ENCODE measurements around the gene CIDEB.

CIDEB gene

DNA sequence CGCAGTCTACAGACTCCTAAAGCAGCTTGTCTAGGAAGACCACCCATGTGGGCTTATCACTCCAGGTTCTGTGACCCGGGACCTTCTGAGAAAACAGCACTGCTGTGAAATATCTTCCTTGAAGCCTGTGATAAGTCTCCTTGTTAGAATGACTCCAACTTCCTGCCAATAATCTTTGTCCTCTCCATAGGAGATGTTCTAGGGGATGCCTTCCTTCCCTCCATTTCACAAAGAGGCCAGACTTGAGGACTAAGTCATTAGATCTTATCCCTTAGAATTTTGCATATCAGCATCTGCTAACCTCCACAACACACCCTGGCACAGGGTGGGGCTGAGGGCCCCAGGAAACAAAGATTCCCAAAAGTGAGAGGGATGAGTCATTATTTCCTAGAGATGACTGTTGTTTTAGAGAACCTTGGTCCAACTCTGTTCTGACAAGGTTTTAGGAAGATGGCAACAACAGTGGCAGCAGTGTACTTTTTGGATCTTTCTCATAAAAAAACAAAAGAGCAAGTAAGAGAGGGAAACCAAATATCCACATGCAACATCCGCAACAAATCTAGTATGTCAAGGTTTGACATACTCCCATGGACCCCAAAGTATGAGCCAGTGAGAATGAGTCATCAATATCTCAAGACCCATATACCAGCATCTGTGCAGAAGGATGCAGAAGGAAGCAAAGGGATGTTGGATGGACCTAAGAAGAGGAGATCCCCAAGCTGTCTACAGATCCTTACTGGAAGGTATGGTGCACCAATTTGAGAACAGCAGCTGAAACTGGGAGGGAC, 9.6 kb upstream of the CIDEB start:
- H3K27me3 ChIP-seq (ENCODE audit: control insufficient read depth in 1 of 2, insufficient read depth in 2 of 2, low read length in 2 of 2) = peaks cover 11 to 37% of the 10 kb centered on the region in 2 donors
- H3K9ac ChIP-seq (ENCODE audit: low read length) = no peak overlapping the region
- H3K4me3 ChIP-seq (ENCODE audit: low read depth in 1 of 2, low read length in 2 of 2) = no peak overlapping the region
- peaks cover 11% of the 10 kb centered on the region for H3K4me1 ChIP-seq (ENCODE audit: insufficient read depth, low read length)
- no peak overlapping the region for H3K27ac ChIP-seq (ENCODE audit: low read depth, low read length)
- no peaks in the 10 kb centered on the region for H3K36me3 ChIP-seq (ENCODE audit: insufficient read depth, low read length)
- no peaks in the 10 kb centered on the region for H3K9me3 ChIP-seq (ENCODE audit: low read length)

DNA sequence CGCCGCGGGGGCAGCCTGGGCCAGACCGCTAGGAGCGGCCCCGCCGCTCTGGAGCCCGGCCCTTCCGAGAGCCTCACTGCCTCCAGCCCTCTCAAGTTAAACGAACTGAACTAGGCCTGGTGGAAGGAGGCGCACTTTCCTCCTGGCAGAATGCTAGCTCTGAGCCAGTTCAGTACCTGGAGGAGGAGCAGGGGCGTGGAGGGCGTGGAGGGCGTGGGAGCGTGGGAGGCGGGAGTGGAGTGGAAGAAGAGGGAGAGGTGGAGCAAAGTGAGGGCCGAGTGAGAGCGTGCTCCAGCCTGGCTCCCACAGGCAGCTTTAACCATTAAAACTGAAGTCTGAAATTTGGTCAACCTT, 8.8 kb upstream of the CIDEB start:
- H3K9me3 ChIP-seq (ENCODE audit: low read length) = no peaks in the 10 kb centered on the region
- H3K27me3 ChIP-seq (ENCODE audit: control insufficient read depth in 1 of 2, insufficient read depth in 2 of 2, low read length in 2 of 2) = peaks cover 11 to 37% of the 10 kb centered on the region in 2 donors
- H3K36me3 ChIP-seq (ENCODE audit: insufficient read depth, low read length) = no peaks in the 10 kb centered on the region
- H3K4me3 ChIP-seq (ENCODE audit: low read depth in 1 of 2, low read length in 2 of 2) = no peak overlapping the region
- no peak overlapping the region for H3K9ac ChIP-seq (ENCODE audit: low read length)
- H3K4me1 ChIP-seq (ENCODE audit: insufficient read depth, low read length) = peaks cover 17% of the 10 kb centered on the region
- no peak overlapping the region for H3K27ac ChIP-seq (ENCODE audit: low read depth, low read length)

DNA sequence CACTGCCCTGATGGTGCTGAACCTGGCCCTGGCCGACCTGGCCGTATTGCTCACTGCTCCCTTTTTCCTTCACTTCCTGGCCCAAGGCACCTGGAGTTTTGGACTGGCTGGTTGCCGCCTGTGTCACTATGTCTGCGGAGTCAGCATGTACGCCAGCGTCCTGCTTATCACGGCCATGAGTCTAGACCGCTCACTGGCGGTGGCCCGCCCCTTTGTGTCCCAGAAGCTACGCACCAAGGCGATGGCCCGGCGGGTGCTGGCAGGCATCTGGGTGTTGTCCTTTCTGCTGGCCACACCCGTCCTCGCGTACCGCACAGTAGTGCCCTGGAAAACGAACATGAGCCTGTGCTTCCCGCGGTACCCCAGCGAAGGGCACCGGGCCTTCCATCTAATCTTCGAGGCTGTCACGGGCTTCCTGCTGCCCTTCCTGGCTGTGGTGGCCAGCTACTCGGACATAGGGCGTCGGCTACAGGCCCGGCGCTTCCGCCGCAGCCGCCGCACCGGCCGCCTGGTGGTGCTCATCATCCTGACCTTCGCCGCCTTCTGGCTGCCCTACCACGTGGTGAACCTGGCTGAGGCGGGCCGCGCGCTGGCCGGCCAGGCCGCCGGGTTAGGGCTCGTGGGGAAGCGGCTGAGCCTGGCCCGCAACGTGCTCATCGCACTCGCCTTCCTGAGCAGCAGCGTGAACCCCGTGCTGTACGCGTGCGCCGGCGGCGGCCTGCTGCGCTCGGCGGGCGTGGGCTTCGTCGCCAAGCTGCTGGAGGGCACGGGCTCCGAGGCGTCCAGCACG, 8.2 kb upstream of the CIDEB start:
- Histone ChIP-seq H3K9ac (ENCODE audit: low read length) (no peak overlapping the region), H3K4me3 (ENCODE audit: low read depth in 1 of 2, low read length in 2 of 2) (no peak overlapping the region), H3K9me3 (ENCODE audit: low read length) (no peaks in the 10 kb centered on the region), H3K4me1 (ENCODE audit: insufficient read depth, low read length) (peaks cover 17% of the 10 kb centered on the region), H3K36me3 (ENCODE audit: insufficient read depth, low read length) (no peaks in the 10 kb centered on the region), H3K27ac (ENCODE audit: low read depth, low read length) (no peak overlapping the region), H3K27me3 (ENCODE audit: control insufficient read depth in 1 of 2, insufficient read depth in 2 of 2, low read length in 2 of 2) (peaks cover 11 to 37% of the 10 kb centered on the region in 2 donors)

DNA sequence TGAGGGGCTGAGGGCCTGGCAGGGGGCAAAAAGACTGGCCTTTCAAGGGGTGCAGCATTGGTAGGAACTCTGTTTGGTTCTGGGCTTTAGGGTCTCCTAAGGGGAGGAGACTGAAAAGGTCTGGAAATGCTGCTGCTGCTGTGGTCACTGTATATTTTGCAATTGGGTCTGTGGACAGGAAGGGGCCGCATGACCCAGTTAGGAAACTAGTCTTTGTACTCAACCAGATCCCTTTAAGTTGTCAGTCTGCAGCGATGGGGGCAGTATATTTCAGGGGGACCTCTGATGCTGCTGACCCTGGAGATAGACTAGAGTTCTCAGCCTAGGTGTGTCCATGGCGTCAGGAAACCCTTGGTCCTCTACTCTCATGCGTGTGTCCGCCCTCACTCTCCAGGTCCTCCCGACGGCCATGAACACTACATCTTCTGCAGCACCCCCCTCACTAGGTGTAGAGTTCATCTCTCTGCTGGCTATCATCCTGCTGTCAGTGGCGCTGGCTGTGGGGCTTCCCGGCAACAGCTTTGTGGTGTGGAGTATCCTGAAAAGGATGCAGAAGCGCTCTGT, 7.5 kb upstream of the CIDEB start:
- H3K9me3 ChIP-seq (ENCODE audit: low read length) = no peaks in the 10 kb centered on the region
- H3K4me1 ChIP-seq (ENCODE audit: insufficient read depth, low read length) = peaks cover 21% of the 10 kb centered on the region
- H3K9ac ChIP-seq (ENCODE audit: low read length) = no peak overlapping the region
- peaks cover 11 to 37% of the 10 kb centered on the region in 2 donors for H3K27me3 ChIP-seq (ENCODE audit: control insufficient read depth in 1 of 2, insufficient read depth in 2 of 2, low read length in 2 of 2)
- H3K27ac ChIP-seq (ENCODE audit: low read depth, low read length) = no peak overlapping the region
- H3K4me3 ChIP-seq (ENCODE audit: low read depth in 1 of 2, low read length in 2 of 2) = no peak overlapping the region
- H3K36me3 ChIP-seq (ENCODE audit: insufficient read depth, low read length) = no peaks in the 10 kb centered on the region

DNA sequence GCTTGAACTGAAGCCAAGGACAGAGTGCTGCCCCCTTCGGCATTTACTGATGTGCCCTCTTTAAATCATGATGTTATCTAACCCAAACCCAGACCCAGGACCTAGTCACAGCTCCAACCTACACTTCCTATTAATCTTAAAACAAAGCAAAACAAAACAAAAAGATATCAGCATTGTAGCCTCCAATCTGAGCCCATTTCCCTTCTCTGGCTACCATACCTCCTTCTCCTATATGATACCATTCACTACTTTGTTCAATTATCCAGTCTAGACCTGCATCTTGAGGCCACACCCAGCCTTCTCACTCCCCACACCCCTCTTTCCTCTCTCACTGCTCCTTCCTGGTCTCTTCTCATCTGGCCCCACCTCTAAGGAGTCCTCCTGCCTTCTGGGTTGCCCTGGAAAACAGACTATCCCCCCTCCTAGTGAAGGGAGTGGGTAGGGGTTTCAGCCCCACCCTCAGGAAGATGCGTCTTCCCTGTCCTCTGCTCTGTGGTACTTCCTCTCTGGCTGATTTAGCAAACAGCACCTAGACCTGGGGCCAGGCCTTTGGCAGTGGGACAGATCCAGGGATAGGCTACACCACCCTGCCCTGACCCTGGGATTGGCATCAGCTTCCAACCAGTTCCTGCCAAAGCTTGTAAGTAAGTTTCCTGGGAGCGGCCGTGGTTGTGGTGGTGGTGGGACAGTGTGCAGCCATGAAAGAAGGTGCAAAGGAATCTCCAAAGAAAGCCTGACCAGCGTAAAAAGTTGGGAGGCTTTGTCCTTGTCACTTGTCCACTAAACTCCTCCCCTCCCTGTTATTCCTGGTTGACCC, 6.8 kb upstream of the CIDEB start:
- H3K4me1 ChIP-seq (ENCODE audit: insufficient read depth, low read length) = peaks cover 28% of the 10 kb centered on the region
- H3K9ac ChIP-seq (ENCODE audit: low read length) = no peak overlapping the region
- no peaks in the 10 kb centered on the region for H3K36me3 ChIP-seq (ENCODE audit: insufficient read depth, low read length)
- H3K4me3 ChIP-seq (ENCODE audit: low read depth in 1 of 2, low read length in 2 of 2) = no peak overlapping the region
- no peaks in the 10 kb centered on the region for H3K9me3 ChIP-seq (ENCODE audit: low read length)
- H3K27ac ChIP-seq (ENCODE audit: low read depth, low read length) = no peak overlapping the region
- peaks cover 11 to 35% of the 10 kb centered on the region in 2 donors for H3K27me3 ChIP-seq (ENCODE audit: control insufficient read depth in 1 of 2, insufficient read depth in 2 of 2, low read length in 2 of 2)

DNA sequence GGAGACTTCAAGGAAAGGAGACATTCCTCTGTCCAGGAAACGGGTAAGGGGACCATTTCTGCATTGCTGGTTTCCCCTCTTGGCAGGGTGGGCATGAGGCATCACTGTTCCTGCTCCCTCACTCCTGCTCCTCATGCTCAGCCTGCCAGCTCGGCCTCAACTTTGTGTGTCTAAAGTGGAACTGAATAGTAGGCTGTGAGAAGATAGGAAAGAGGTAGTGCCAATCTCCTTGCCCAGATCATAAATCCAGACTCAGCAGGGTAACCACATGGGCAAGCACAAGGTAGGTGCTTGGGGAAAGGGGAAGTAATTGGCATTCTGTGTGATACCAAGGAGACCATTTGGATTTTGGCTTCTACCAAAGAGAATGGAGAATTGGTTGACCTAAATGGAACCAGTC, 6.1 kb upstream of the CIDEB start:
- Histone ChIP-seq H3K27me3 (ENCODE audit: control insufficient read depth in 1 of 2, insufficient read depth in 2 of 2, low read length in 2 of 2) (peaks cover 6 to 28% of the 10 kb centered on the region in 2 donors), H3K4me1 (ENCODE audit: insufficient read depth, low read length) (peaks cover 33% of the 10 kb centered on the region), H3K4me3 (ENCODE audit: low read depth in 1 of 2, low read length in 2 of 2) (no peak overlapping the region), H3K36me3 (ENCODE audit: insufficient read depth, low read length) (no peaks in the 10 kb centered on the region), H3K9me3 (ENCODE audit: low read length) (no peaks in the 10 kb centered on the region), H3K27ac (ENCODE audit: low read depth, low read length) (no peak overlapping the region), H3K9ac (ENCODE audit: low read length) (no peak overlapping the region)

DNA sequence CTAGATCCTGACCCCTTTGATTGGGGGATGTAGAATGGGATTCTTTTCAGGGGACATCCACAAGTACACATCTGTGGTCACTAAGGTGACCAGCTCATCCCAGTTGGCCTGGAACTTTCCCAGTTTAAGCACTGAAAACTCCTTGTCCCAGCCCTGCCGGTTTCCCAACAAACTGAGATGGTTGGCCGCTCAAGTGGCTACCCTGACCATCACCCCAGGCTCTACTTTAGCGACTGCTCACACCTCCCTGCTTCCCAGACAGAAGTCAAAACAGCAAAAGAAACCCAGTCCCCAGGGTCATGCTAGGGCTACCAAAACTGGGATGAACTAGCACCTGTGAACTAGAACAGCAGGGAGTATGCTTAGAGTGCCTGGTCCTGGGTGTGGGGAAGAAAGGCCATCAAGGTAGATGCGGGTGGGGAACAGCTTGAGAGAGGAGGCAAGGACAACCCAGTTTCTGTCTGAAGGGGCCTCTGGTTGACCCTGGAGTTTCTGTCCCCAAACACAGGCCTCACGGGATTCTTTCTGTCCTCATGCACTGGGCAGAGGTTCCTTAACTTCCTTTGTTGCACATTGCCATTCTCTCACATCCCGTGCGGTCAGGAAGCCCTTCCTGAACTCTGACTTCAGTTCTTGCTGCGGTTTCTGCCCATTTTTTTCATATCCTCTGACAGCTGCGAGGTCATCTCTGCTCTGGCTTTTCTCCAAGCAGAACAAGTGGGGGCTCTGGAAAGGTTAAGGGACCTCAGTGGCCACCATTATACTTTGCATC, 5.1 kb upstream of the CIDEB start:
- no peaks in the 10 kb centered on the region for H3K36me3 ChIP-seq (ENCODE audit: insufficient read depth, low read length)
- no peak overlapping the region for H3K27ac ChIP-seq (ENCODE audit: low read depth, low read length)
- H3K9me3 ChIP-seq (ENCODE audit: low read length) = no peaks in the 10 kb centered on the region
- H3K9ac ChIP-seq (ENCODE audit: low read length) = no peak overlapping the region
- H3K27me3 ChIP-seq (ENCODE audit: control insufficient read depth in 1 of 2, insufficient read depth in 2 of 2, low read length in 2 of 2) = peaks cover 5 to 23% of the 10 kb centered on the region in 2 donors
- H3K4me1 ChIP-seq (ENCODE audit: insufficient read depth, low read length) = peaks cover 33% of the 10 kb centered on the region
- no peak overlapping the region for H3K4me3 ChIP-seq (ENCODE audit: low read depth in 1 of 2, low read length in 2 of 2)

DNA sequence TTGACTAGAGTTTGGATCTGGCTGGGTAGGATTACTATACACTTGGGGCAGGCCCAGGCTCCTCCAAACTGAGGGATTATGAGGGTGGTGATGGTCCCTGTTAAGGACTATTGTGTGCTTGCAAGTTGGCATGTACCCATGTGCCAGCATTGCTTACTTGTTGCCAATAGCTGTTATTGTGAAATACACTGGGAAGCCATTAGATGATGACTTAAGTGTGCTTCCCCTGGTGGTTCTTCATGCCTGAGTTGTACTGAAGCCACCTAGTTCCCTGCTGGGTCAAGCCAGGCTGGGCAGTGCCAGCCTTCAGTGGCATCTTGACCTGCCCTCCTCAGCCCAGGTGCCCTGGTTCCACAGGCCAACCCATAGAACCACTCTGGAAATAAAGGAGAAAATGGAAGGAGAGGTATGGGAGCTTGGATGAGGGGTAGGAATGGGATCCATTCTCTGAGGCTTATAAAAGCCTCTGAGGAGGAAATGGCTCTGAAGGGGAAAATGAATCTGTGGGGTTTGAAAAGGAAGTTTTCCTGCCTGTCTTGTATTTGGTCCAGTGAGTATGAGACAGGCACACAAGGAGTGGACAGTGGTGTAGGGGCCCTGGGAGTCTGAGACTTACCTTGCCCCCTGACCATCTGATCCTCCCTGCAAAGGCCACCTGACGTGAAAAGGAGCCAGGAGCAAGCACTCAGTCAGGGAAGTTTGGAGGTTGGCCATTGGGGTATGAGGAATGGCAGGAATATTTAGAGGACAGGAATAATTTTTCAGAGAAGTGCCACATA, 4.2 kb upstream of the CIDEB start:
- peak overlapping the region; percentile 51 to 68 for H3K4me3 ChIP-seq (ENCODE audit: low read depth in 1 of 2, low read length in 2 of 2)
- H3K9me3 ChIP-seq (ENCODE audit: low read length) = no peaks in the 10 kb centered on the region
- H3K27me3 ChIP-seq (ENCODE audit: control insufficient read depth in 1 of 2, insufficient read depth in 2 of 2, low read length in 2 of 2) = peaks cover 0 to 17% of the 10 kb centered on the region in 2 donors
- H3K36me3 ChIP-seq (ENCODE audit: insufficient read depth, low read length) = peaks cover 3% of the 10 kb centered on the region
- no peak overlapping the region for H3K9ac ChIP-seq (ENCODE audit: low read length)
- no peak overlapping the region for H3K27ac ChIP-seq (ENCODE audit: low read depth, low read length)
- peaks cover 31% of the 10 kb centered on the region for H3K4me1 ChIP-seq (ENCODE audit: insufficient read depth, low read length)

DNA sequence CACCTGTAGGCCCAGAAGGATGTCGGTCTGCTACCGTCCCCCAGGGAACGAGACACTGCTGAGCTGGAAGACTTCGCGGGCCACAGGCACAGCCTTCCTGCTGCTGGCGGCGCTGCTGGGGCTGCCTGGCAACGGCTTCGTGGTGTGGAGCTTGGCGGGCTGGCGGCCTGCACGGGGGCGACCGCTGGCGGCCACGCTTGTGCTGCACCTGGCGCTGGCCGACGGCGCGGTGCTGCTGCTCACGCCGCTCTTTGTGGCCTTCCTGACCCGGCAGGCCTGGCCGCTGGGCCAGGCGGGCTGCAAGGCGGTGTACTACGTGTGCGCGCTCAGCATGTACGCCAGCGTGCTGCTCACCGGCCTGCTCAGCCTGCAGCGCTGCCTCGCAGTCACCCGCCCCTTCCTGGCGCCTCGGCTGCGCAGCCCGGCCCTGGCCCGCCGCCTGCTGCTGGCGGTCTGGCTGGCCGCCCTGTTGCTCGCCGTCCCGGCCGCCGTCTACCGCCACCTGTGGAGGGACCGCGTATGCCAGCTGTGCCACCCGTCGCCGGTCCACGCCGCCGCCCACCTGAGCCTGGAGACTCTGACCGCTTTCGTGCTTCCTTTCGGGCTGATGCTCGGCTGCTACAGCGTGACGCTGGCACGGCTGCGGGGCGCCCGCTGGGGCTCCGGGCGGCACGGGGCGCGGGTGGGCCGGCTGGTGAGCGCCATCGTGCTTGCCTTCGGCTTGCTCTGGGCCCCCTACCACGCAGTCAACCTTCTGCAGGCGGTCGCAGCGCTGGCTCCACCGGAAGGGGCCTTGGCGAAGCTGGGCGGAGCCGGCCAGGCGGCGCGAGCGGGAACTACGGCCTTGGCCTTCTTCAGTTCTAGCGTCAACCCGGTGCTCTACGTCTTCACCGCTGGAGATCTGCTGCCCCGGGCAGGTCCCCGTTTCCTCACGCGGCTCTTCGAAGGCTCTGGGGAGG, 3.1 kb upstream of the CIDEB start, which contains the start of gene LTB4R:
TSS of gene LTB4R (plus strand) at position 857 of the 959 bp plus-strand sequence. CDS start 4,150 bp downstream, outside the sequence.
- Histone ChIP-seq H3K27ac (ENCODE audit: low read depth, low read length) (peak within 1 kb of the TSS; percentile 77), H3K4me3 (ENCODE audit: low read depth in 1 of 2, low read length in 2 of 2) (peak within 1 kb of the TSS; percentile 51 to 68), H3K9me3 (ENCODE audit: low read length) (no peaks in the 10 kb centered on the region), H3K4me1 (ENCODE audit: insufficient read depth, low read length) (peaks cover 26% of the 10 kb centered on the region), H3K27me3 (ENCODE audit: control insufficient read depth in 1 of 2, insufficient read depth in 2 of 2, low read length in 2 of 2) (peaks cover 0 to 6% of the 10 kb centered on the region in 2 donors), H3K36me3 (ENCODE audit: insufficient read depth, low read length) (peaks cover 14% of the 10 kb centered on the region), H3K9ac (ENCODE audit: low read length) (peak within 1 kb of the TSS; percentile 28)

All from muscle layer of colon (tissue), 2 donors.